Measurements from ENCODE around the gene TLR5. TPM values are rescaled to one million over a fixed set of nuclear protein-coding genes. Genes with fewer than 3 reads are reported as not detected.

TLR5 gene
- total RNA-seq, 1 donor from 2014 or later: 5.9 TPM

DNA sequence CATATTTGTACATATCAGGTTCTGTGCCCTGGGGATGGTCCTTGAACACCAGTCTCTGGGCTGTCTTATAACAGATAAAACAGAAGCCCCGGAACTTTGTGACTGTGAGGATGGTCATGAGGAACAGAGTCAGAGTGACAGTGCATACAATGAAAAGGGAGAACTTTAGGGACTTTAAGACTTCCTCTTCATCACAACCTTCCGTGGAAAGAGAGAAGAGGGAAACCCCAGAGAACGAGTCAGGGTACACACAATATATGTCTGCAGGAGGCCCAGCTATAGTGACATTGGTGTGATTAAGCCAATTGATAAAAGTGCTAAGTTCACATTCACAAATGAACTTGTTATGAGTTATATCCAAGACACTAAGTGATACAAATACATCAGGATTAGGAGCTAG, 32.1 kb downstream of the TLR5 start:
- DNase-seq: no peak

DNA sequence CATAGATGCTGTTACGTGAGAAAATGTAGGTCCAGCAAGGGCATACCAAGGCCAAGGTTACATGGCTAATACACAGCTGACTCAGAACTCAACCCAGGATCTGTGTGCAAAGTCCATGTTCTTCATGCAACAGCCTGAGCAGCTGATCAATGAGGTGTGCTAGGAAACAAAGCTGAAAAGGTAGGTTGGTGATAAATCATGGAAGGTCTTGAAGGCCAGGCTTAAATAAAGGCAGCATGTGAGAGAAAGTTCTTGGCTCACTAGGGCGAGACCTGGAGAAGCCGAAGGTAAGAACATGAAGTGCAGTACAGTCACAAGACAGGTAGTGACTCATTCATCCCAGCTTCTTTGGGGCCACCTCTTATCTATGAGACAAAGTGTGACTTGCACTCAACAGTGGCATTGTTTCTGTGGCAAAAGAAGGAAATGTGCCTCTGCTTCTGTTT, 33.4 kb downstream of the TLR5 start:
- no peak for DNase-seq

DNA sequence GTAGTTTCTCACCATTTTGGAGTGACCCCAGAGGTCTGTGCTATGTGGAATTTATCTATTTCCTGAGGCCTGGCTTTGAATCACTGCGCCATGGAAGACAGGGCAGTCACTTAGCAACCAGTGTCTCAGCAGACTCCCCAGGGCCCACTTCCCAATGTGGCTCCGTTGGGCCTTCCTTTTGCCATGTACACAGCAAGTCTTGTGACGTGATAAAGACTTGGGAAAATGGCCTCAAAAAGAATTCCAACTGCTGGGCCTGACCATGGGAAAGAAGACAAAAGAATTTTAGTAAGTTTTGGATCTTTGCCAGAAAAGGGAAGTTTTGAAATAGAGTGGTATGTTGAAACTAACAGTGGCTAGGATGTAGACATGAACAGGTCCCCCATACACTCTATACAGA, 36.2 kb downstream of the TLR5 start:
- DNase-seq: no peak

DNA sequence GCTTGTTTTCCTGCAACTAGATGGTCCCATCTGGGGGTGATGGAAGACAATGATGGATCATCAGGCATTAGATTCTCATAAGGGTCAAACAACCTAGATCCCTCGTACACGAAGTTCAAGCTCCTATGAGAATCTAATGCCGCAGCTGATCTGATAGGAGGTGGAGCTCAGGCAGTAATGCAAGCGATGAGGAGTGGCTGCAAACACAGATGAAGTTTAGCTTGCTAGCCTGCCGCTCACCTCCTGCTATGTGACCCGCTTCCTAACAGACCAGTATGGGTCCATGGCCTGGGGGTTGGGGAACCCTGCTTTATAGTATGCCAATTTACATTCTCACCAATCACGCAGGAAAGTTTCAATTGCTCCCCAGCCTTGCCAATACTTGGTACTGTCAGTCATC, 37.5 kb downstream of the TLR5 start:
- DNase-seq: no peak

DNA sequence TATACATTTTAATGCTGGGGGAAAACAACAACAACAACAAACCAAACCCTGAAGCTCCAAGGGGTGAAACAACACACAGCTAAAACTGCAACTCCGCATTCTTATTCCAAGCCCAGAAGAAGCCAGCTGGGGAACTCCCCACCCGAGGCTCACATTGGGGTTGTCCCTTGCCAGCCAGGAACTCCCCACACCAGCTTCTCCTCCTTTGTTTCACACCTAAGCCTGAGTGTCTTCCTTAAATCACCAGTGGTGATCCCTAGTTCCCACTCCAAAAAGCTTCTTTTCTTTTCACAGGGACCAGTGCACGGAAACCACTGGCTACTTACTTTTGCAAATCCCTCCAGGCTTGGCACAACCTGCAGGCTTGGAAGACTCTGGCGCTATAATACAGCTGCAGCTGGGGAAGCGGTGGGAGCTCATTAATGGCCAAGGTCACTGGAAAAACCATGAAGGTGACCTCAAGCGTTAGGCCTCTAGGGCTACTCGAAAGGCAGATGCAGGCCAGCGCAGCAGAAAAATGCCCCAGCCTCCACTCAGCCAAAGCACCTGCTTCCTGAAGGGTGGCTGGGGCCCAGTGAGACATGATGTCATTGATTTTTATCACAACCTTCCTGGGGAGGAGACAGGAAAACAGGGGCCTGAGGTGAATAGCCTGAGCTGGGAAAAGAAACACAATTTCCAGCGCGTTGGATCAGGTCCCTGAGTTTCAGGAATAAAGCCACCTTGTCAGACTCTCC, 40.1 kb downstream of the TLR5 start:
- peak; percentile 56 for DNase-seq

DNA sequence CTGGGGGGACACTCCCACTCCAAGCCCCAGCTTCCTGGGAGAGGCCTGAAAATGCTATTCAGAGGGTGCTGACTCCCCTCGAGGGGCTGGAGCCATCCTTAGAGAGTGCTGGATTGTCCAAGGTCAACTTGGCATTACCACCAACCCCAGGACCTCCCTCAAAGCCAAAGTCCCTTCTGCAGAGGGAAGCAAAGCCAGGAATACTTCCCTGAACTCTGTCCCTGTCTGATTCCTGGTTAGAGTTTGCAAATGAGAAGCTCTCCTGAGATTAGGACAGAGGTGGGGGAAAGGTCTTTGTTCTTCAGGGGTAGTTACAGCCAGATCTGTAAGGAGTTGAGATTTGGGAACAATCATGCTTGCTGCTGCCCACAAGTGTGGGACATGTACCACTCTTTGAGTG, 45.3 kb downstream of the TLR5 start:
- no peak for DNase-seq

DNA sequence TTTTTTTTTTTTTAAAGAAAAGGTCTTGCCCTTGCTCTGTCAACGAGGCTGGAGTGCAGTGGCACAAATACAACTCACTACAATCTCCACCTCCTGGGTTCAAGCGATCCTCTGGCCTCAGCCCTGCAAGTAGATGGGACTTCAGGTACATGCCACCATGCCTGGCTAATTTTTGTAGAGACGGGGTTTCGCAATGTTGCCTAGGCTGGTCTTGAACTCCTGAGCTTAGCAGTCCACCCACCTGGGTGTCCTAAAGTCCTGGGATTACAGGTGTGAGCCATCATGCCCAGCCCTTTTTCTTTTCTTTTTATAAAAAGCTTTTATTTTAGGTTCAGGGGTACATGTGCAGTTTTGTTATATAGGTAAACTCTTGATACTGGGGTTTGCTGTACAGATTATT, 47.2 kb downstream of the TLR5 start:
- no peak for DNase-seq

DNA sequence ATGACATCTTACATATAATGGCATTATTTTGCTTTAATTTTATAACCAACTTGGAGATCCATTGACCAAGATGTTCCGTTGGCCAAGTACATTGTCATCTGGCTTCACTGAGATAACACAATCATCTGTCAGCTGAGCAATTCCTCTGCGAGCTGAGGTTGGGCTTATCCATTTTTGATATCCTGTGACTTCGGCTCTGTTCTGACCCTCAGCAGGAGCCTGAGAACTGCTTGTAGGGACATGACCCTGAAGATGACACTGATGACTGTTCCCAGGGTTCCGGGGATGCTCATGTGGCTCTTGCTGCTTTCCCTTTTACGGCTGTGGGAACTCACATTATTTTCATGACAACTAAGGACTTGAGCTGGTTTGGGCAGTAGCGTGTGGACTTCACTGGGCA, 51.2 kb downstream of the TLR5 start:
- DNase-seq: no peak

DNA sequence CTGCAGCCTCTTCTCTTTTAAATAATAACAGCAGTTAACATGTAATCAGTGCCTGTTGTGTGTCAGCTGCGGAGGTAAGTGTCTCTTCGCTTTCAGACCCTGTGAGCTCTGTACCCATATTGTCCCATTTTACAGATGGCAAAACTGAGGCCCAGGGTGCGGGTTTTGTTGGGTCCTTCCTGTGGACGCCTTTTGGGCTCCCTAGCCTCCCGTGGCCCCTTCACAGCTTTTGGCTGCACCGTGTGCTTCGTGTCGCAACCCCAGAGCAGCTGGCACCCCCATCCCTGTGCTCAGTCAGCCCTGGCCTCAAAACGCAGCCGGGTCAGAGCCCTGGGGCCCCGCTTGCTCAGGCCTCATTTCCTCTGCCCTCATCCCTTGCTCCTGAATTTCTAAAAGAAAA, 53.8 kb downstream of the TLR5 start:
- no peak for DNase-seq

DNA sequence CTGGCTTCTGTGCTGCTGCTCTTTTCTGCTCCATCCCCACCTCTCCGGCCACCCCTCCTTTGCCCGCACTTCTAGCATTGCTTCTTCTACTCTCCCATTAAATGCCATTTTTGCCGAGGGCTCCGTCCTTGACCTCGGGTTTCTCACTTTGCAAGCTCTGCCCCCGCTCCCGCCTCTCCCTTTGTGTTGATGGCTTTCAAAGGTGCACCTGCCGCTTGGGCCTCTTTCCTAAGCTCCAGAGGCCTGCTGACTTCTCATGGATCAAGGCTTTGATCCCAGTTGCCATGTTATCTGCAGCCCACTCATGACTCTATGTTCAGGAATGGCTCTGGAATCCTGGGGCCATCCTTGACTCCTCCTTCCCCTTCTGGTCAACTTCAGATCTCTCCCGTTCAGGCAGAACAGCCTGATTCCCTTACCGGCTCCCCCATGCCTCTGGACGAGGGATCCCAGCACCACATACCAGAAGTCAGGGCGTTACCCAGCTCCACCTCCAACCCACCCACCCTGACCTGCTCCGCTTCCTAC, 54.3 kb downstream of the TLR5 start:
- DNase-seq: no peak

DNA sequence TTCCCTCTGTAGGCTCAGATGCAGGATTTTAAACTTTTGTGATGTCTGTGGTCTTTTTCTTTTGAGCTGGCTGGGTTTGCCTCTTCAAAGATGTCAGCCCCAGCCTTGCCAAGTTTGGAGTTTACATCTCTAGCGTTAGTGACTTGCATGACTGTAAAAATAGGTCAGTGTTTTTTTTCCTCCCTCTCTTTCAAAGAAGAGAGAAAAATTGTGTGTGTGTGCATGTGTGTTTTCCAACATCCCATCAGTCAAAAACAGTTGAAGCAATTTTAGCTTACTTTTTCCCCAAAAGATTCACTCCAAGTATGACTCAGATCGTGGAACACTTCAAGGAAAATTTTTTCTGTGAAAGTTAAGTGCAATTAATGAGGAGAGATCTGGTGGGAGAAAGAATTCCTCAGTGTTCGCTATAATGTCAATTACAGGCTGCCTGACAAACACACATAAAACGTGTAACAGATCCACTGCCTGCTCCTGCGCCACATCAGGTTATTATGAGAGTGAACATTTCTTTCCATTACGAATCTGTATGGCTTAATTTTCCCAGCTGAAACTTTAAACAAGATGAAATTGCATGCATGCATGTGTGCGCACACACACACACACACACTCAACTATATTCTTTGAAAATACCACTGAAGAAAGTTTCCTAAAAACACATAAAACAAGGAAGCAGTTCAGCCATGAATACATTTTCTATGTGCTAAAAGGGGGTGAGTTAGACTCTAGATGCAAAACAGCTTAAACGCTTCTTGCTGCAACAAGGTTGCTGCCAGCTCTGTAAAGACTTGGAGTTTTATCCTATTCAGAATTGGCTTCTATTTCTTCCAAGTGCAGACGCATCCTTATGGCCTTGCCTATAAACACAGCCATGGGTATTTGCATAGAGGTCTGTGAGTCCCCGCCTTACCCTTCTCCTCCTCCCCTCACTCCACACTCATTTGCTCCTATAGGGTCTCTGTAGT, 55.5 kb downstream of the TLR5 start:
- DNase-seq: peak; percentile 92

DNA sequence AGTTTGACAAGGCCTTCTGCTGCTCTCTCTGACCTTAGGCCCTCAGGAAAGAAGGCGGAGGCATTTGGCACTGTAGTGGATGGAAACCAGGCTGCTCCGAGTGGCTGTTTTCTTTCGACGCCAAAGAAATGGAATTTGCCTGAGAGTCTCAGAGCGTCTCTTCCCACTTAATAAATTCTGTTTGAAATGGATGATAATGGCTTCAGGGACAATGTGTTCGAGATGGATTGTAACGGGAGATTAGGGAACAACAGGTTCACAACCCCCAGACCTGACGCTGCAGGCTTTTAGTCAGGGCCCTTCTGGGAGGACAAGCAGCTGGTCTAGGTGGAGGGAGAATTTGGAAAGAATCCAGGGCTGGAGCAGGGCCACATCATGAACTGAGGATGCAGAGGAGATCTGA, 58.6 kb downstream of the TLR5 start:
- DNase-seq: peak; percentile 44

DNA sequence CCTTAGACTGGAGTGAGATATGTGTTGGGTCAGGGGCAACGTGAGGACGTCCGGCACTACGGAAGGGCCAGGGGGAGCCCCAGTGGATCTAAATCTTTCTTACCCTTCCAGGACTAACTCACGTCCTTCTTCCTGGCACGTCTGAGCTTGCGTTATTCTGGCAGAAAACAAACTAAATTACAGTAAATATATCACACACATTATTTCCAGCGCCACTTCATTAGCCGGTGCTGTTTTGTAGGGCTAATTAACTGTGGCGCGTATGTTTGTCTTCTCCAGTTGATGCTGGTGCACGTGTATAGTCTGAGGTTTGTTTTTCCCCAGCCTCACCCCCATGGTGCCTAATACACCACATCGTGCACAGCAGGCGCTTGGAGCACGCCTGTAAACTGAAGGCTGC, 59.2 kb downstream of the TLR5 start:
- DNase-seq: no peak

DNA sequence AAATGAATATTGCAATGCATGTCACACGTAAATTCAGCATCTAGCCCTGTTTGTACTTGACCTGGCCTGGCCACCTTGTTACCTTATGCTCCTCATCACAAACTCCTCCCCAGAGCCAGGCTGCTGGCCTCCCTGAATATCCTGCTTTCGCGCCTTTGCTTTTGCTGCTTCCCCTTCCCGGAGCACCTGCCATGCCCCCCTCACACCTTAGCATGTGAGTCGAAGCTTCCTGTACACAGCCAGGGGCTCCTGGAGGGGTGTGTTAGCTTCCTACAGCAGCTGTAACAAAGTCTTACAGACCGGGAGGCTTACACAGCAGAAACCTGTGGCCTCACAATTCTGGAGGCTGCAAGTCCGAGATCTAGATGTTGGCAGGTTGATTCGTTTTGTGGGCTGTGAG, 60.1 kb downstream of the TLR5 start:
- no peak for DNase-seq

DNA sequence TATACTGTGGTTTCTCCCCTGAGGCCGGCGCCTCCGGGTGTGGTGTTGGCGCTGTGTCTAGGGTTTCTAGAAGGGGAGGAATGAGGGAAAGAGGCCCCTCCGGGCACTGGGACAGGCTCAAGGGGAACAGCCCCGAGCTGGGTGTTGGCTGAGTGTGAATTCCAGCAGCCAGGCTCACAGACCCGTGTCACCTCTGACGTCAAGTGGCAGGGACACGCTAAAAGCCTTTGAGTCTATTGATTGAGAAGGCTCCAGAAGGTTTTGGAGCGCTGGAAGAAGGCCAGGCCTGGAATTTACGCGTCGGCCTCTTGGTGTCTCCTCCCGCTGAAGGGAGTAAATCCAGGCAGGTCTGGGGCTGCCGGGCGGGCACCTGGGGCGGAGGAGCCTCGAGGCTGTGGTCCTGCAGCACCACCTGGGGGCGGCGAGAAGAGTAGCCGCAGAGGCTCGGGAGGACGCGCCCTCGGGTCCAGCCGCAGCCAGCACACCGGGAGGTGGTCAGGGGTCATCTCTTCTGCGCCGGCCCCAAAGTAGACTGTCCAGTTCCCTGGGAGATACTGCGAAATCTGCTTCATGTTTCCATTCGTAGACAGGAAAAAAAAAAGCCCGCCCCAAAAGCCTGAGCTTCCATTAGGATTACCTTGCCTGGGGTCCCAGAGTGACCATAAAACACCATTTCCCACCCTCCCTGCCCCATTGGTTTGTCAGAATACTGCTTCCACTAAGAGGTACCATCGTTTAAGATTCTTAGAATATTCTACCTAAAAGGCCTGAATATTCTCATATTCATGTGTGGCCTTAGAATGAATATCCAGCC, 61.7 kb downstream of the TLR5 start:
- DNase-seq: peak; percentile 97

DNA sequence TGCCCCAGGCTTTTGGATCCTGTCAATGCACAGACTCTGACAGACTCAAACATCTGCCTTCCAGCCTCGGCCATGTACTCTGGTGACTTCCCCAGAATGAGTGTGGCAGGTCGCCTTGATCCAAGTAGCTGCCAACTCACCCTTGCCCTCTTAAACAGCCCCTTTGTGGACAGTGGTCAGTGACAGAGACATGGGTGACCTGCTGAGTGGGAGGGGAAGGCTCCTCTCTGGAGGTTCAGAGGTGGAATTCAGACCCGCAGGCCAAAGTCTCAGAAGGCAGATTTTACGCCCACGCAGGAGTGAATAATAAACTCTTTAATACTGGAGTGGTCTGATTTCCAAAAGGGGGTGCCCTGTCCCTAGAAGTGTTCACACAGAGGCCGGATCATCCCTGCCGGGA, 63.5 kb downstream of the TLR5 start:
- DNase-seq: no peak

DNA sequence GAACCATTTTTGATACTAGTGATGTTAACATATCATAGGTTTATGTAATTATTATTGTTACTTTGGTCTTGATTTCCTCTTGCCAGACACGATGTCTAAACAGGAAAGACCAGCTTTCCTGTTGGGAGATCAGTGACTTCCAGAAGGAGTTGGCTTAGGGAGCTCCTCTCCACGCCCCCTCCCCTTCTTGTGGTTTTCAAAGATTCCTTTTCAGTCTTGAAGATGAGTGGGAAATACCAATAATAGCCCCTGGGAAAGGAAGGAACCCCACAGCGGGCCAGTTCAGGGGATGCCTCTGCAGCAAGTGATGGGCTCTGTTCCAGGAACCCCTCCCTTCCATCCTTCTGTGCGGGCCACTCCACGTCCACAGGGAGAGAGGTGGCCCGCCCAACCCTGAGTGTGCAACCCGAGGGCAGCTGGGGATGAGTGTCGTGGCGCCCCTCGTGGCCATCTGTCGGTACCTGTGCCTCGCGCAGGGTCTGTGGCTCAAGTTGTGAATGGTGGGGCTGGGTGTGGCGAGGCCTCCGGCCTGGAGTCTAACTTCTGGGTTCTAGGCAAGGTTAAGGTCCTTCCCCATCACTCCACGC, 65.7 kb downstream of the TLR5 start:
- no peak for DNase-seq

DNA sequence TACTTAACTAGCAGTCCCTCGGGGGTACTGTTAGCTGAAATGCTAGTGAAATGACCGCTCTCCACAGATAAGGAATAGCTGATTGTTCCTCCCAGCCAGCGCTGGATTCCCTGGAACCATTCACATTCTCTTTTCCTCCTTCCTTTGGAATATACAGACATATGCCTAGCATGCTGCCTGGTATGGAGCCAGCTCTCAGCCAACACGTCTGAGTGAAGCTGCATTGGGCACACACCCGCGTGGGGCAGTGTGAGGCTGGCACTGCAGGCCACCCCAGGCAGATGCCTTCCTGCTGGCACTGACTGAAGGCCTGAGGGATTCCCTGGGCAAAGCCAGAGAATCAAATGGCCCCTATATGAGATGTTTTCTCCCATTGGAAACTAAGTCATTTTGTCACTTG, 66.7 kb downstream of the TLR5 start:
- no peak for DNase-seq

DNA sequence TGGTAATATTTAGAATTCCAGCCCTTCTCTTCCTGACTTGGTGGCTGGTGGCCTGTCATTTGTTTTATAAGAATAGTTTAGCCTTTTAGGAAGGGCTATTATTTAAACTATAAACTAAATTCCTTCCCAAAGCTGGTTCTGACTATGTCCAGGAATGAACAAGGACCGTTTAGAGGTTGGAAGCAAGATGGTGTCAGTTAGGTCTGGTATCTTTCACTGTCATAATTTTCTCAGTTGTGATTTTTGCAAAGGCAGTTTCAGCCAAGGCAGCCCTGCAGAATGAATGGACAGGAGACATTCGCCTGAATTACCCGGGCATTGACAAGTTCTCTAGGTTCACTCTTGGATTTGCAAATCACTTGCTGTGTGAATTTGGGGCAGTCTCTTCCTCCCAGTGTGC, 67.2 kb downstream of the TLR5 start:
- no peak for DNase-seq

DNA sequence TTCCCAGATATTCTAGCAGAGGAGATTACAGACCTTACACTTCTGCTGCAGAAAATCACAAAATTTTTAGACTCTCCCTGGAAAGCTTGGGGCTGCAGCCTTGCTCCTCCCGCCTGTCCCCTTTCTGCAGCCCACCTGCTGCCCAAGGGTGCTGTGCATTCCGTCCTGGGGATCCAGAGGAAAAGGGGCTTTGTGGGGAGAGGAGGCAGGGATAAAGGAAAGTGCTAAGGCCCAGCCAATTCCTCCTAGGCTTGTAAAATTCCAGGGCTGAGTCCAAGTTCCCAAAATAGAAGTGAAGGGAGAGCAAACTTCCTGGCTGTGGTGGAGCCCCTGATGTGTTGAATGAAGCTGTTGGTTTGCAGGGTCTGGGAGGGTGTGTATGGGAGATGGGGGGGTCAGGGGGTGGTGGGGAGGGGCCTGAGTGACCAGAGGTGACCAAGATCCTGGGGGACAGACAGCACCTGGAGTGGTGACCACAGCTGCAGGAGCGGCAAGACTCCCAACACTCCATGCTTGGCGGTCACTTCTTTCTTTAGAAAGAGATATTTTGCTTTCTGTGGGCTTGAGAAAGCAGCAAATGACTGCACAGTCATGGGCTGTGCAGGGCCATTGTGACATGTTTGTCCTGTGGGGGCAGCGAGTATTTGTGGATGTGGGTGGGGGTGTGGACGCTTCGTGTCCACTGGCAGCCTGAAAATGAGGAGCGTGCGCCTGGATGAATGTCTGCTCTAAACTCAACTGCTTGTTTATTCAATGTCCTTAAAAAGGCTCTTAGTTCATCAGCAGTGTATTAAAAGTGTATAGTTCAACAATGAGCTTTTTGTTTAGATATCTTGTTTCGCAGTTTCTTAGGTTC, 68.4 kb downstream of the TLR5 start:
- DNase-seq: peak; percentile 86

Data from tongue (tissue), 2 donors.